ENCODE data around the gene GLTP. TPM values are rescaled to one million over a fixed set of nuclear protein-coding genes. Genes with fewer than 3 reads are reported as not detected.

The GLTP gene
- total RNA-seq, 1 donor from 2014 or later = 158 TPM

- intact Hi-C loops (cut with DNase I) = no loop called here
- H3K27ac ChIP-seq = no peak overlapping the region
- no peaks in the 10 kb centered on the region for H3K9me3 ChIP-seq
- no peak for DNase-seq (ENCODE audit: extremely low spot score in 2 of 2)
- no peaks in the 10 kb centered on the region for H3K4me1 ChIP-seq
- no peak for TF ChIP-seq POLR2A (IDR thresholded peaks at IDR 0.05)
- TF ChIP-seq CTCF (IDR thresholded peaks at IDR 0.05) = no peak
- no peak for TF ChIP-seq POLR2AphosphoS5 (IDR thresholded peaks at IDR 0.05; ENCODE audit: insufficient read depth in 1 of 2, low read depth in 1 of 2)
- H3K4me3 ChIP-seq = no peak overlapping the region
- H3K36me3 ChIP-seq = peaks cover 0 to 12% of the 10 kb centered on the region in 2 donors
- no peaks in the 10 kb centered on the region for H3K27me3 ChIP-seq
Measured at GRCh38 chr12:109926016-109926415, 45.7 kb upstream of the GLTP start.

DNA sequence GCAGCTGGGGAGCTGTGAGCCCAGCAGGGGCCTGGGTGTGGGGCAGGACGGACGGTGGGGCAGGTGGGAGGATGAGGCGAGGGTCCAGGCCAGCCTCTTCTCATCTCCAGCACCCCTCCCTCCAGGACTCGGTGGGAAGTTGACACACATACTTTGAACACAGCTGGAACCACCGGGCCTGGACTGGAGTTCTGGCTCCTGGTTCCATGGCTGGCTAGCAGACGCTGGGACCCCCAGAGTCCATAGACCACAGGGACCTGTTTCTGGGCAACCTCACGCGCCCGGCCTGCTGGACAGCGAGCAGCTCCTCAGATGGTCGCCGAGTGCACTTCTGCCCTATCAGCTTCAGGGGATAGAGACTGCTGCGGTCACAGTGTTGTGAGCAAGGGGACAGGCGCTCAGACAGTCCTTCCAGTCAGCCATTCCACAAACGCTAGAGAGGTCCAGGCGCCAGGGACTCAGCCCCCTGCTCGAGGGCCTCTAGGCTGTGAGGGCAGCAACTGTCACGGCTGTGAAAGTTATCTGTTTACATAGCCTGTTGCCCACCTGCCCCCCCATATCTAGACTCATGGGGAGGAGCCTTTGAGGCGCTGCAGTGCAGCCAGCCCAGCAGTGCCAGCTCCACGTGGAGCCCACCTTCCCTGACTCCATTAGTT is 45.0 kb upstream of the GLTP start:
- no peaks in the 10 kb centered on the region for H3K4me1 ChIP-seq
- intact Hi-C loops (cut with DNase I) = no loop called here
- peaks cover 0 to 7% of the 10 kb centered on the region in 2 donors for H3K36me3 ChIP-seq
- no peak overlapping the region for H3K27ac ChIP-seq
- H3K4me3 ChIP-seq = no peak overlapping the region
- TF ChIP-seq POLR2A (IDR thresholded peaks at IDR 0.05) = no peak
- no peak for TF ChIP-seq POLR2AphosphoS5 (IDR thresholded peaks at IDR 0.05; ENCODE audit: insufficient read depth in 1 of 2, low read depth in 1 of 2)
- no peak for TF ChIP-seq CTCF (IDR thresholded peaks at IDR 0.05)
- H3K27me3 ChIP-seq = no peaks in the 10 kb centered on the region
- no peak for DNase-seq (ENCODE audit: extremely low spot score in 2 of 2)
- no peaks in the 10 kb centered on the region for H3K9me3 ChIP-seq

GRCh38 chr12:109923481-109924245 is 43.3 kb upstream of the GLTP start:
- no peak for DNase-seq (ENCODE audit: extremely low spot score in 2 of 2)
- intact Hi-C loops (cut with DNase I) = no loop called here
- no peak overlapping the region for H3K27ac ChIP-seq
- H3K36me3 ChIP-seq = peaks cover 0 to 16% of the 10 kb centered on the region in 2 donors
- no peak for TF ChIP-seq POLR2AphosphoS5 (IDR thresholded peaks at IDR 0.05; ENCODE audit: insufficient read depth in 1 of 2, low read depth in 1 of 2)
- no peak for TF ChIP-seq POLR2A (IDR thresholded peaks at IDR 0.05)
- TF ChIP-seq CTCF (IDR thresholded peaks at IDR 0.05) = no peak
- no peak overlapping the region for H3K4me3 ChIP-seq
- H3K9me3 ChIP-seq = no peaks in the 10 kb centered on the region
- H3K4me1 ChIP-seq = no peaks in the 10 kb centered on the region
- no peaks in the 10 kb centered on the region for H3K27me3 ChIP-seq

- Histone ChIP-seq H3K27me3 (no peaks in the 10 kb centered on the region), H3K9me3 (no peaks in the 10 kb centered on the region), H3K36me3 (peaks cover 0 to 16% of the 10 kb centered on the region in 2 donors), H3K27ac (no peak overlapping the region), H3K4me3 (no peak overlapping the region), H3K4me1 (no peaks in the 10 kb centered on the region)
- DNase-seq (ENCODE audit: extremely low spot score in 2 of 2) = no peak
- intact Hi-C loops (cut with DNase I) = no loop called here
- TF ChIP-seq POLR2A (IDR thresholded peaks at IDR 0.05) = no peak
- no peak for TF ChIP-seq POLR2AphosphoS5 (IDR thresholded peaks at IDR 0.05; ENCODE audit: insufficient read depth in 1 of 2, low read depth in 1 of 2)
- no peak for TF ChIP-seq CTCF (IDR thresholded peaks at IDR 0.05)
Measured at GRCh38 chr12:109923038-109923437, 42.7 kb upstream of the GLTP start.

DNA sequence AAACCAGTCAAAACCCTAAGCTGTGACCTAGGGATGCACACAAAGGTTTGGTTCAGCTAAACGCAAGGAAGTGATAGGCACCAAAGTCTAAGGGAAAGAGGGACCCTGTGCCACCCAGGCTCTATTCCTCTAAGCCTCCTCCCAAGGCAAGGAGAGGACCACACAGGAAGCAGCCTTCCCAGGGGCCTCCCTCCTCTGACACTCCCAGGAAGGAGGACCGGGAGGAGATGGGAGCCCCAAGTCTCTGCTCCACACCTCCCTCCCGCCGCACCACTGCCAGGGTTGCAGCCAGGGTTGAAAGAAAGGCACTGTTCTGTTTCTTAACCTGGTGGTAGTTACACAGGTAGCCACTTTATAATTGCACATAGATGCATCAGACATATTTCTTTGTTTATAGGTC is 41.6 kb upstream of the GLTP start:
- Histone ChIP-seq H3K9me3 (no peaks in the 10 kb centered on the region), H3K4me1 (no peaks in the 10 kb centered on the region), H3K27me3 (no peaks in the 10 kb centered on the region), H3K27ac (no peak overlapping the region), H3K36me3 (peaks cover 0 to 27% of the 10 kb centered on the region in 2 donors), H3K4me3 (no peak overlapping the region)
- no peak for DNase-seq (ENCODE audit: extremely low spot score in 2 of 2)
- intact Hi-C loops (cut with DNase I) = no loop called here
- no peak for TF ChIP-seq CTCF (IDR thresholded peaks at IDR 0.05)
- TF ChIP-seq POLR2AphosphoS5 (IDR thresholded peaks at IDR 0.05; ENCODE audit: insufficient read depth in 1 of 2, low read depth in 1 of 2) = no peak
- TF ChIP-seq POLR2A (IDR thresholded peaks at IDR 0.05) = no peak
